ENCODE results near the gene CD24. TPM values are rescaled to one million over a fixed set of nuclear protein-coding genes. Genes with fewer than 3 reads are reported as not detected.

Gene CD24
- 220 to 266 TPM (median 252 TPM) in 5 replicates for total RNA-seq (2022; extraction: Qiagen RNA extraction)

GRCh38 chr6:106974336-106974998, at the start of gene CD24:
TSS of gene CD24 (minus strand) at chr6:106974729. CDS start at chr6:106974646, 83 bp downstream.

Other genes with a start within 250 kb of the CD24 start
- 8.8 to 12.4 TPM (median 9.1 TPM) in 5 replicates for gene MTRES1, start 53.5 kb upstream of the CD24 start, total RNA-seq (2022; extraction: Qiagen RNA extraction)
- gene BEND3, start 140.8 kb upstream of the CD24 start, total RNA-seq (2022; extraction: Qiagen RNA extraction), result 3.3 to 3.9 TPM (median 3.6 TPM) in 5 replicates